ENCODE data around the gene TOMM34. TPM values are rescaled to one million over a fixed set of nuclear protein-coding genes. Genes with fewer than 3 reads are reported as not detected.

TOMM34 gene
- total RNA-seq, 1 donor from 2014 or later, result 11.1 TPM

DNA sequence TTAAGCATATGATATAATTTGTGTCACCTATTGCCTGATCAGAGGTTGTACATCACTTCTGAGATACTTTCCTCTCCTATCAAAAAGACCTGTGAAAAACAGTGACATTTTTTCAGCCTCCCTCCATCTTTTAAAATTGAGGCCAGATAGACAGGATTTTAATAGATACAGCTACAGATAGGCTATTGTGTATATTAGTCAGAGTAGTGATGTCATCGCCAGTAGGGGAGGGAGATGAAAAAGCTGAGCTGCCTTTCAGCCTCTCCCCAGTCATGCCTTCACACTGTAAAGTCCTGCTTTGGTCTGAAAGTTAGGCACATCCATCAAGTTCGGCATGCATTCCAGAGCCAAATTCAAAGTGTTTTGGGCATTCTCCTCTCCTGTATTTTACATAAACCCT is 58.2 kb downstream of the TOMM34 start:
- no peaks in the 10 kb centered on the region for H3K27me3 ChIP-seq
- H3K9me3 ChIP-seq, result no peaks in the 10 kb centered on the region
- intact Hi-C loops (cut with DNase I), result no loop called here
- no peak overlapping the region for H3K4me3 ChIP-seq
- no peak for TF ChIP-seq CTCF (IDR thresholded peaks at IDR 0.05)
- H3K27ac ChIP-seq, result no peak overlapping the region
- H3K36me3 ChIP-seq, result peaks cover 52 to 64% of the 10 kb centered on the region in 2 donors
- peaks cover 0 to 3% of the 10 kb centered on the region in 2 donors for H3K4me1 ChIP-seq
- DNase-seq (ENCODE audit: low spot score in 2 of 2), result no peak

DNA sequence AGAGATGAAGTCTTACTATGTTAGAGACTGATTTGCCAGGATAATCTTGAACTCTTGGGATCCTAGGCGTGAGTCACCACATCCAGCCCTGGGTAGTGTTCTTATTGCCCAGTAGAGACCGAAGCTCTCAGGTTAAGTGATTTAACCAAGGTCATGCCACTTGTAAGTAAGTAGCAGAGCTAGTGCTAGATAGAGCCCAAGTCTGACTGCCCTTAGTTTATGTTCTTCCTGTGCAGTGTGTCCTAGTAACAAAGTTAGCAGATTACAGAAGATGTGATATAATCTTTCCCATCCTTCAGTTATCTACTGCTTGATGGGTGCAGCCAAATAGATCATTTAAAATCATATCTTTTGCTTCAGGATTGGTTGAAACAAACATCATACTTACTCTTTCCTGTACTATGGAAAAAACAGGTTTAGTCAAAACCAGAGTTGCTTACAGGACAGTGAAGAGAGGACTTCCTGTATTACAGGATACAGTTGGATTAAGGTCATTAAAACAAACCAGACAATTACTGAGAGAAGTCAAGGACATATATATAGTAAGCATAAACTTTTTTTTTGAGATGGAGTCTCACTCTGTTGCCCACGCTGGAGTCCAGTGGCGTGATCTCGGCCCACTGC is 59.9 kb downstream of the TOMM34 start:
- peaks cover 7 to 19% of the 10 kb centered on the region in 2 donors for H3K4me1 ChIP-seq

GRCh38 chr20:44897133-44897532 is 63.1 kb downstream of the TOMM34 start:
- H3K9me3 ChIP-seq, result no peaks in the 10 kb centered on the region
- peaks cover 7 to 15% of the 10 kb centered on the region in 2 donors for H3K36me3 ChIP-seq
- no peaks in the 10 kb centered on the region for H3K27me3 ChIP-seq
- DNase-seq (ENCODE audit: low spot score in 2 of 2), result no peak
- peak overlapping the region; percentile 32 to 48 for H3K27ac ChIP-seq
- no peak for TF ChIP-seq CTCF (IDR thresholded peaks at IDR 0.05)
- no peak overlapping the region for H3K4me3 ChIP-seq
- H3K4me1 ChIP-seq, result peaks cover 8 to 26% of the 10 kb centered on the region in 2 donors
- intact Hi-C loops (cut with DNase I), result no loop called here

More for the DNA sequence above, 59.9 kb downstream of the TOMM34 start:
- H3K27ac ChIP-seq, result no peak overlapping the region
- DNase-seq (ENCODE audit: low spot score in 2 of 2), result no peak
- H3K9me3 ChIP-seq, result no peaks in the 10 kb centered on the region
- H3K27me3 ChIP-seq, result no peaks in the 10 kb centered on the region
- no peak overlapping the region for H3K4me3 ChIP-seq
- intact Hi-C loops (cut with DNase I), result no loop called here
- TF ChIP-seq CTCF (IDR thresholded peaks at IDR 0.05), result no peak
- peaks cover 38 to 47% of the 10 kb centered on the region in 2 donors for H3K36me3 ChIP-seq

- Histone ChIP-seq H3K4me3 (no peak overlapping the region), H3K27ac (peak overlapping the region; percentile 32 to 48), H3K9me3 (no peaks in the 10 kb centered on the region), H3K4me1 (peaks cover 8 to 26% of the 10 kb centered on the region in 2 donors), H3K27me3 (no peaks in the 10 kb centered on the region), H3K36me3 (peaks cover 2 to 10% of the 10 kb centered on the region in 2 donors)
- intact Hi-C loops (cut with DNase I), result no loop called here
- no peak for TF ChIP-seq CTCF (IDR thresholded peaks at IDR 0.05)
- no peak for DNase-seq (ENCODE audit: low spot score in 2 of 2)
Measured at GRCh38 chr20:44896583-44896982, 63.6 kb downstream of the TOMM34 start.

- no peak overlapping the region for H3K4me3 ChIP-seq
- H3K36me3 ChIP-seq, result peaks cover 0 to 1% of the 10 kb centered on the region in 2 donors
- DNase-seq (ENCODE audit: low spot score in 2 of 2), result no peak
- no peaks in the 10 kb centered on the region for H3K9me3 ChIP-seq
- no peak for TF ChIP-seq CTCF (IDR thresholded peaks at IDR 0.05)
- intact Hi-C loops (cut with DNase I), result no loop called here
- no peaks in the 10 kb centered on the region for H3K27me3 ChIP-seq
- H3K4me1 ChIP-seq, result peaks cover 8 to 27% of the 10 kb centered on the region in 2 donors
- H3K27ac ChIP-seq, result no peak overlapping the region
Measured at GRCh38 chr20:44894959-44895358, 65.2 kb downstream of the TOMM34 start.

Other genes starting within 250 kb of the TOMM34 start
- gene CCN5, start 245.0 kb downstream of the TOMM34 start, total RNA-seq, result 377 TPM
- 62.6 TPM for gene KCNK15, start 214.5 kb downstream of the TOMM34 start, total RNA-seq
- gene RIMS4, start 149.9 kb downstream of the TOMM34 start, total RNA-seq, result 4.0 TPM
- gene YWHAB, start 74.7 kb downstream of the TOMM34 start, total RNA-seq, result 50.4 TPM
- gene PABPC1L, start 50.3 kb downstream of the TOMM34 start, total RNA-seq, result 22.9 TPM
- 20.6 TPM for gene STK4, start 6.1 kb upstream of the TOMM34 start, total RNA-seq
- not detected for gene KCNS1, start 140.7 kb upstream of the TOMM34 start, total RNA-seq
- not detected for gene WFDC5, start 154.8 kb upstream of the TOMM34 start, total RNA-seq
- gene WFDC12, start 164.1 kb upstream of the TOMM34 start, total RNA-seq, result not detected
- gene PI3, start 214.5 kb upstream of the TOMM34 start, total RNA-seq, result not detected
- gene SEMG1, start 246.6 kb upstream of the TOMM34 start, total RNA-seq, result not detected

Measured in ascending aorta (tissue), 2 donors.